HK-2 (cell line): Measurements from ENCODE around the gene MAP1LC3B2.
"Not testable (repeated sequence)": the region's sequence is repeated elsewhere in the genome, so short reads cannot be mapped to it uniquely, and the experiment has no call there.

ENCODE experiments used
- DNase-seq: peaks from one replicate; pipeline ENCODE4 v3.0.0-alpha.2; 2018; ENCODE audit not compliant: unreplicated experiment

MAP1LC3B2 gene

GRCh38 chr12:116558280-116559161, 660 bp upstream of the MAP1LC3B2 start:
- DNase-seq = no peak

DNA sequence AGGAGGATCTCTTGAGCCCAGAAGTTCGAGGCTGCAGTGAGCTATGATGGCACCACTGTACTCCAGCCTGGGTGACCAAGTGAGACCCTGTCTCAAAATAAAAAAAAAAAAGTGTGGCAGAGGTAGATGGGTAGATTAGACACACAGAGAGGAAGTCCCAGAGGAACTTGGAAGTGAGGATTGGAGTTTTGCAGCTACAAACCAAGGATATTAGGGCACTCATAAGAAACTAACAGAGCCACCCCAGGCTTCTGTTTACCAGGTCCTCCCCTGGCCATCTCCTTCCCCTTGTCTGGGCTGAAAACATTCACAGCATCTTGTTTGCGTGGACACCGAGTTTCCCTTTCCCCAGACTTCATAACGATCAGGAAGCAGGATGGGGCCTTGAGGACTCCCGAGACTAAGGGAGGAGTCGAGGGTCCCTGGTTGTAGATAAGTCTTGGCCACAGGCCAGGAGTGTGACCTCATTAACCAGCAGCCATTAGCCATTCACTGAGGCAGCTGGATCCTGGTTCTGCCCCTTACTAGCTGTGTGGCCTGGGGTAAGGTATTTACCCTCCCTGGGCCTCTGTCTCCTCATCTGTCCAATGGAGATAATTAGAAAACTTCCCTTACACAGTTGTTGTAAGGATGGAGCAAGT, 2.1 kb downstream of the MAP1LC3B2 start:
- DNase-seq = no peak

- no peak for DNase-seq
These were observed 2.9 kb downstream of the MAP1LC3B2 start for GRCh38 chr12:116562090-116562489.

DNA sequence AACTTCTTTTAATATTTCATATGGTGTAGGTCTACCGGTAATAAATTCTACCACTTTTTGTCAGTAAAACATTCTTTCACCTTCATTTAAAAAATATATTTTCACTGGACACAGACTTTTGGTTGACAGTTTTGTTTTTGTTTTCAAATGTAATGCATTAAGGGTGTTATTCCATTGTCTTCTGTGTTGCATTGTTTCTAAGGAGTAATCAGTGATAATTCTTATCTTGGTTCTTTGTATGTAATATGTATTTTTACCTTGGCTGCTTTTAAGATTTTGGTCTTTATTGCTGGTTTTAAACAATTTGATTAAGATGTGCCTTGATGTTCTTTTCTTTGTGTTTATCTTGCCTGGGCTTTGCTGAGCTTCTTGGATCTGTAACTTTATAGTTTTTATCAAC, 4.1 kb downstream of the MAP1LC3B2 start:
- no peak for DNase-seq

DNA sequence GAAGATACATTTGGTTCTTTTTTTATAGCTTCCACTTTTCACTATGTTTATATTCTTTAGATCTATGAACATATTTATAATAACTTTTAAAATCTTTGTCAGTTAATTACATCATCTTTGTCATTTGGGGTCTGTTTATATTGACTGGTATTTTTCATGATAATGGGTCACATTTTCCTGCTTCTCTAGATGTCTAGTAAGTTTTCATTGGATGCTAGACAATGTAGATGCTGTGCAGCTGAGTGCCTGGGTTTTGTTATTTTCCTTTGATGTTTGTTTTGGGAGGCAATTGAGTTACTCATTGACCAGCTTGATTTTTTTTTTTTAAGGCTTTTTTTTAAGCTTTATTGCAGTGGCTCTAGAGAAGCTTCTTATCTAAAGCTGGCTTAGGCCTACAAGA, 4.9 kb downstream of the MAP1LC3B2 start:
- DNase-seq = no peak

GRCh38 chr12:116565221-116565620, 6.0 kb downstream of the MAP1LC3B2 start:
- not testable (repeated sequence) for DNase-seq

DNA sequence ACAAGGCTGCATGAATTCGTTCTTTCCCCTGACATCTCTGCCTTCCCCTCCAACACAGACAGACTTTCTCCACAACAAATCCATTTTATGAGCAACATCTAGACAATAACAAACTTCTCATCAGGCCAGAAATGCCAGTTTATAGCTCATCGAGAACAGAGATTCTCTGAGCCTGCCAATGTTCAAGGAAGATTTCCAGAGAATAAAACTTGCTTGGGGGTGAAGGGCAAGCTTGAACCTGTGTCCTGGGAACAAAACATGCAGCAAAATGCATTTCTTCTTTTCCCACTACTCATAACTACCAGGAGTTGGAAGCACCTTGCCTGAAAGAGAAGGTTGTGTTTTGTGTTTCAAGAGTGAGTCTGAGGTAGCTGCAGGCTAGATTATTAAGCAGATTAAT, 6.8 kb downstream of the MAP1LC3B2 start:
- no peak for DNase-seq

GRCh38 chr12:116568203-116568602, 9.0 kb downstream of the MAP1LC3B2 start:
- no peak for DNase-seq

GRCh38 chr12:116571089-116571488, 11.9 kb downstream of the MAP1LC3B2 start:
- no peak for DNase-seq

DNA sequence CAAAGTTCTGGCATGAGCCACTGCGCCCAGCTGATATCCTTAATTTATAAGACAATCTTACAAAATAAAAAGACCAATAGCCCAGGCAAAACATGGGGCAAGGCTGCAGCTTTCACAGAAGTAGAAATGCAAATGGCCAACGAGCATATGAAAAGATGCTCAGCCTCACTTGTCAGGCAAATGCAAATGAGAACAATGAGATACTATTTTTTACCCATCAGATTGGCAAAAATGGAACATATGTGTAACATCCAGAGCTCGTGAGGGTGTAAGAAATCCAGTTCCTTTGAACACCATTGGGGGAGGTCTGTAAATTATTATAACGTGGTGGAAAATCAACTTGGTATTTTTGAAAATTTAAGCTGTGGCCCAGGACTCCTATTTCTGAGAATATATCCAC, 14.6 kb downstream of the MAP1LC3B2 start:
- no peak for DNase-seq

- not testable (repeated sequence) for DNase-seq
These were observed 16.6 kb downstream of the MAP1LC3B2 start for GRCh38 chr12:116575754-116576153.

DNA sequence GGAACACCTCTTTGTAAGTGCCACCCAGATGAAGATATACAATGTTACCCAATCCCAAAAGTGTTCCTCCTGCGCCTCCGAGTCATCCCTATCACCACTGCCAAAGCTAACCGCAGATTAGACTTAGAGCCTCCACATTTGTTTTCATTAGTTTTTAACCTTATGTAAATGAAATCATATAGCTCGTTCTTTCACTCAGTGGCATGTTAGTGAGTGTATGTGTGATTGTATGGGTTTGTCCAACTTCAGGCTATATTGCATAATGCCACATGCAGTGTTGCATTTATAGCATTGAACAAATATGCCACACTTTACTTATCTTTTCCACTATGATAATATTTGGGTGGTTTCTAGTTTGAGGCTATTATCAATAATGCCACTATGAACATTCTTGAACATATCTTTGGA, 18.0 kb downstream of the MAP1LC3B2 start:
- DNase-seq = no peak

DNA sequence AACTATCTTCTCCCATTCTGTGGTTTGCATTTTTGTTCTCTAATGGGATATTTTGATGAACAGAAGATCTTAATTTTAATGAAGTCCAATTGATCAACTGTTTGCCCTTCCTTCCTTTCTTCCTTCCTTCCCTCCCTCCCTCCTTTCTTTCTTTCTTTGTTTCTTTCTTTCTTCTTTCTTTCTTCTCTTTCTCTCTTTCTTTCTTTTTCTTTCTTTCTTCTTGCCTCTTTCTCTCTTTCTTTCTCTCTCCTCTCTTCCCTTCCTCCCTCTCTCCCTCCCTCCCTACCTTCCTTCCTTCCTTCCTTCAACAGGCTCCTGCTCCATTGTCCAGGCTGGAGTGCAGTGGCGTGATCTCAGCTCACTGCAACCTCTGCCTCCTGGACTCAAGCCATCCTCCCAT, 18.9 kb downstream of the MAP1LC3B2 start:
- no peak for DNase-seq

DNA sequence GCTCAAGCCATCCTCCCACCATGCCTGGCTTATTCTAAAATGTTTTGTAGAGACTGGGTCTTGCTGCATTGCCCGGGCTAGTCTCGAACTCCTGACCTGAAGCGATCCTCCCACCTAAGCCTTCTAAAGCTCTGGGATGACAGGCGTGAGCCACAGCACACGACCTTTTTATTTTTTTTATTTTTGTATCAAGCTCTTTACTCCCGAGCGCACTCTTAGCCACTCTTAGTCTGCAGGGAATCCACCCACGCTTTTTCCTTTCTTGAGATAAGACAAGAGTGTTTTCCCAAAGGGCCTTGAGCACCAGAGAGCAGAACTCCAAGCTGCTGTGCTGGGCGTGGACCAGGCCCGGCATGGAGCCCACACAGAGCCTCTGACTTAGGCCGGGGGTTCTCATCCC, 23.4 kb downstream of the MAP1LC3B2 start:
- no peak for DNase-seq

DNA sequence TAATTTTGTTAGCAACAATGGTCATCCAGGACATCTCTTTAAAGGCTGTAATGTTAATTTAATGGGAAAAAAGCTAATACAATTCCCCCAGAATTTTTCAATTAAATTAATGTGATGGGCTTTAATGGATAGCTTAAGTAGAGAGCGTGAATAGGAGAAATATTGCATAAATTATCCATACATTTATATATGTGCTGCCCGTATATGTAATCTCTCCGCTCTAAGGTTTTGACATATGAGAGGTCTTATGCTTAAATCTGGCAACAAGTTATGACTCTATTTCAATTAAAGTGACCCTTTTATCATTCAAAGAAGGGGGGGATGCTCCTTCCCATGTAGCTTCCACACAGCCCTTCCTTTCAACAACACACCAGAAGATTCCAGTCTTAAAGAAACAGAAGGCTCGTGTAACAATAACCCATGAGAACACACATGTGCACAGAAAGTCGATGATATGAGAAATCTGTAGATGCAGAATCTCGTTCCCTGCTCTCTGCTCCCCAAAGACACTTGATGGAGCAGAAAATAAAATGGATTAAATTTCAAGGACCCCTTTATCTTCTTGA, 24.0 kb downstream of the MAP1LC3B2 start:
- no peak for DNase-seq

- DNase-seq = no peak
These were observed 28.1 kb downstream of the MAP1LC3B2 start for GRCh38 chr12:116587270-116587669.

- no peak for DNase-seq
These were observed 29.3 kb downstream of the MAP1LC3B2 start for GRCh38 chr12:116588390-116589028.

GRCh38 chr12:116589581-116589980, 30.4 kb downstream of the MAP1LC3B2 start:
- no peak for DNase-seq

- no peak for DNase-seq
These were observed 31.4 kb downstream of the MAP1LC3B2 start for GRCh38 chr12:116590561-116590960.

- DNase-seq = no peak
These were observed 32.9 kb downstream of the MAP1LC3B2 start for GRCh38 chr12:116591855-116592637.

GRCh38 chr12:116592731-116593130, 33.5 kb downstream of the MAP1LC3B2 start:
- DNase-seq = no peak
